GM12864 (cell line): ENCODE results near the gene FOLR3.
"Not testable (repeated sequence)": the region's sequence is repeated elsewhere in the genome, so short reads cannot be mapped to it uniquely, and the experiment has no call there.

ENCODE experiments used
- DNase-seq: peaks from one replicate; pipeline ENCODE4 v3.0.0-alpha.2; 2011; ENCODE audit warnings: low read depth
- H3K4me3 ChIP-seq: 2 replicates; pipeline ENCODE4 v1.5.1; 2011; ENCODE audit warnings: mild to moderate bottlenecking, low read depth, low read length, control low read depth
- CTCF ChIP-seq: IDR thresholded peaks from 2 replicates; pipeline ENCODE4 v1.5.1; 2011; ENCODE audit warnings: low read depth, mild to moderate bottlenecking, moderate library complexity, low read length, control low read depth, inconsistent platforms; ENCODE audit errors: missing control alignments

The FOLR3 gene

GRCh38 chr11:72146625-72147024 lies 11.1 kb downstream of the FOLR3 start:
- no peak overlapping the region for H3K4me3 ChIP-seq
- DNase-seq = no peak
- TF ChIP-seq CTCF = no peak

- TF ChIP-seq CTCF = no peak
- H3K4me3 ChIP-seq = no peak overlapping the region
- no peak for DNase-seq
These were observed 15.4 kb downstream of the FOLR3 start for GRCh38 chr11:72150882-72151281.

- not testable (repeated sequence) for DNase-seq, H3K4me3 ChIP-seq
These were observed 18.3 kb downstream of the FOLR3 start for GRCh38 chr11:72153874-72154273.

- no peak overlapping the region for H3K4me3 ChIP-seq
- TF ChIP-seq CTCF = no peak
- DNase-seq = no peak
These were observed 19.3 kb downstream of the FOLR3 start for GRCh38 chr11:72154816-72155215.

GRCh38 chr11:72155751-72156150 lies 20.2 kb downstream of the FOLR3 start:
- no peak for DNase-seq
- no peak overlapping the region for H3K4me3 ChIP-seq
- TF ChIP-seq CTCF = no peak

- TF ChIP-seq CTCF = no peak
- H3K4me3 ChIP-seq = no peak overlapping the region
- DNase-seq = no peak
These were observed 21.6 kb downstream of the FOLR3 start for GRCh38 chr11:72157131-72157530.

GRCh38 chr11:72160319-72160718 lies 24.8 kb downstream of the FOLR3 start:
- no peak for DNase-seq
- no peak overlapping the region for H3K4me3 ChIP-seq
- no peak for TF ChIP-seq CTCF
